HG02763 (cell line): ENCODE measurements around the gene THEMIS.
"Not testable (repeated sequence)": the region's sequence is repeated elsewhere in the genome, so short reads cannot be mapped to it uniquely, and the experiment has no call there.

Experiments used
- ATAC-seq: cut with Tn5 transposase; IDR thresholded peaks from one replicate; pipeline ENCODE4 v1.9.1; 2021; ENCODE audit warnings: mild to moderate bottlenecking, moderate library complexity; ENCODE audit not compliant: unreplicated experiment

The THEMIS gene

DNA sequence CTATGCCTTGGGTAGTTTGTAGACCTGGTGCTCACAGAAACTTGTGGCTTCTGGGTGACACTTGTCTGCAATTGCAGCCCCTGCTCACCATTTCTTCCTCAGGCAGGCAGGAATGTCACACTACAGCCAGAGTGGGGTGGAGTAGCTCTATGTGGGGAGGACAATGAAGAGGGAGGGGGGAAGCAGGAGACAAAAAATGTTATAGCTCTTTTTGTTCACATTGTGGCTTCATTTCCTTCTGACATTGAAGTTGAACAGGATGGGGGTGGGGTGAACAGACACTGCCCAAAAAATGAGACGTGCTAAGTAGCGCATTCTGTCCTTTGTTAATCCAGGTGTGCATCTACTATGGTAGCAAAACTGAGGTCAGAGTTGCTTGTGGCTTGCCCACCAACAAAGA, at the start of gene THEMIS:
TSS of gene THEMIS (minus strand) at position 124 of the 400 bp plus-strand sequence. CDS start 126 bp downstream, outside the sequence.
- ATAC-seq, result no peak

DNA sequence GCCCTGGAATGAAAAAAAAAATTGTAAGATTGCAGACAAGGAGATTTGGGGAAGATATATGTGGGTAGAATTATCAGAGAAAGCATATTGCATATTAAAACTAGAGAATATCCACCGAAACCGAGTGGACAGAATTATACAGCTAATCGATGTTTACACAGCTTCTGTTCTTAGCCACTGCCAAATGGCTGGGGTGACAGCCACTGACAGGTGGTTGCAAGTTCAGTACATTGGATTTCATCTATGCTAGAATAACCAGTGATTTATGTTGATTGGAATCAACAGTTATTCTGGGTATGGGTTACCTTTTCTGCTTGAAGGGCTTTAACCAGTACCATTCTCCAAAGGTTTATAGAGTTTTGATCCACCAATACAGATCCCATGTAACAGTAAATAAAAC, 48.4 kb upstream of the THEMIS start:
- no peak for ATAC-seq

DNA sequence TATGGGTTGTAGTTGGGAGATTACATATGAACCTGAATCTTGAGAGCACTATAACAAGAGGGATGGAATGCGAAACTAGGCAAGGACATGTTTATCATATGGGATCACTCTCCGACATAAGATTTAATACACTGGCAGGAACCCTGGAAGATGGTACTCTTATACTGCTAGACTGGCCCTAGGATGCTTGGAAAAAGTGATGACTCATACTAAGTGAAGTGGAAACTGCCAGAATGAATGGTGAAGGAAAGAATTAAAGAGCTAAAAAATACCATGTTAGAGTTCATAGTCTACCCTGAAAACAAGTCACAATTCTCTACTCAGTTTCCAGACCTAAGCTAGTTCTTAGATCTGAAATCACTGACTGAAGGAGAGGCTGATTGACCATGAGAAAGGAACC, 45.5 kb upstream of the THEMIS start:
- ATAC-seq, result no peak

DNA sequence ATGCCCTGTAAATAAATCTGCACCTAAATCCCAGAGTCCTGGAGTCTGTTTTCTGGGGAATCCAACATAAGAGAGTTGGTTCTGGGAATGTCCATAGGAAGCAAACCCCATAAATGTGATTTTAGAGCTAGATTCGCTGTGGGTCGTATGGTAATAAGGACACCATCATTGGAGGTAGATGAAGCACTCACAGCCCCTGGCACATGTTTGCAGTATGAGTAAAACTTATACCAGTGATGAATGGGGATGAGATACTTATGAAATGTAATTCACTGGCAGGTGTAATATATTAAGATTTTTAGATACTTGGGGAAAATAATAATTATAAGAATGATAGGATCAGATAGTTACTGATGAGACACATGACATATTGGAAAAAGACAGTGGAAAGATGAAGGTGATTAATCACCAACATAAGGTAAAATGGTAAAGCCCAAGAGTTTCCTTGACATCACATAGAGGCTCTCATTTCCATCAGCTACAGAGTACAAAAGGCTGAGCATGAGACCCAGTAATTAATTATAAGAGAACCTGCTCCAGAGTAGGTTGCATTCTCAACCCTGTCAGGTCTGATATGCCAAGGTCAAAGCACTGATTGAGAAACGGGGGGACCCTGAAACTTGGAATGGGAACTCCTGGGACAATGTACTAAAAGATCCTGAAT, 44.7 kb upstream of the THEMIS start:
- no peak for ATAC-seq

GRCh38 chr6:127941228-127941627, 40.4 kb upstream of the THEMIS start:
- no peak for ATAC-seq

DNA sequence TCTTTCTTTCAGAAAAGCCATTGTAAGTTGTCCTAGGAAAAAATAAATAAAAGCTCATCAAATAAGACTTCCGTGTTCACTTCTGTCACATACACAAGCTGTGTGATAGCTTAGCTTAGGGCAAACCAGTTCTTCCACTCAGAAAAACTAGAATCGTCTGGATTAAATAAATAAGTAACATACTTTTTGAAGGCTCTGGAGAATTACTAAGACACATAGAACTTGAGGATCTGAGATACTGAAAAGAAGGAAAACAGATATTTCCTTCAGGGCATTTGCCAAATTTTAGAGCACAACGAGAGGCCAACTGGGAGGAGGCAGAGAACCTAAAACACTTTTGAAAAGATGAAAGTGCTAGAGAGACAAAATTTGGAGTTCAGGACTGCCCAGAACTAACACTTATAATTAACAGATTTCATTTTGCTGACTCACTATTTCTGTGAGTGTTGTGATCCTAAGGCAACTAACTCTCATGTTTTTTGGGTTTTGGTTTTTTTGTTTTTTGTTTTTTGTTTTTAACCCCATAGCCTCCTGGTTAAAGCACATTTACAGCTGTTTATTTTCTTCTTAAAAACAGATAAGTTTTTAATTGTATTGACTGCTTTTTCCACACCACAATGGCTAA, 38.7 kb upstream of the THEMIS start:
- no peak for ATAC-seq

- no peak for ATAC-seq
Measured at GRCh38 chr6:127938701-127939100, 37.8 kb upstream of the THEMIS start.

GRCh38 chr6:127937747-127938146, 36.9 kb upstream of the THEMIS start:
- no peak for ATAC-seq

GRCh38 chr6:127937102-127937501, 36.2 kb upstream of the THEMIS start:
- no peak for ATAC-seq

- ATAC-seq, result no peak
Measured at GRCh38 chr6:127934956-127935355, 34.1 kb upstream of the THEMIS start.

GRCh38 chr6:127933852-127934840, 33.3 kb upstream of the THEMIS start:
- ATAC-seq, result no peak

- ATAC-seq, result no peak
Measured at GRCh38 chr6:127933137-127933536, 32.3 kb upstream of the THEMIS start.

DNA sequence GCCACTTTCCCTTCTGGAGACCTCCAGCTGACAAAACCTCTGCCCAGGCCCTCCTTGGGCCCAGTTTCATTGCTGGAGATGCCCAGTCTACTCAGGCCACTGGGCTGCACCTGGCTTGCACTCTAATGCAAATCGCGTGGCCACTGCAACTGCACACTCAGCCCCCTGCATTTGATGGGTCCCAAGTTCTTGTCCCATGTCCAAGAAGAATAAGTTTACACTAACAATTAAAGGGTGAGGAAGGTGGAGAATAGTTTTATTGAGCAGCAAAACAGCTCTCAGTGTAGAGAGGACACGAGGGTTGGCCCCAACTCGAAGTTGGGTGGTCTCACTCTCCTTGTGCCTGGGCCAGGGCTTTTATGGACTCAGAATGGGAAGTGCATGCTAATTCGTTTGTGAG, 31.9 kb upstream of the THEMIS start:
- no peak for ATAC-seq

GRCh38 chr6:127926441-127926840, 25.6 kb upstream of the THEMIS start:
- ATAC-seq, result not testable (repeated sequence)

GRCh38 chr6:127924440-127924839, 23.6 kb upstream of the THEMIS start:
- ATAC-seq, result no peak

DNA sequence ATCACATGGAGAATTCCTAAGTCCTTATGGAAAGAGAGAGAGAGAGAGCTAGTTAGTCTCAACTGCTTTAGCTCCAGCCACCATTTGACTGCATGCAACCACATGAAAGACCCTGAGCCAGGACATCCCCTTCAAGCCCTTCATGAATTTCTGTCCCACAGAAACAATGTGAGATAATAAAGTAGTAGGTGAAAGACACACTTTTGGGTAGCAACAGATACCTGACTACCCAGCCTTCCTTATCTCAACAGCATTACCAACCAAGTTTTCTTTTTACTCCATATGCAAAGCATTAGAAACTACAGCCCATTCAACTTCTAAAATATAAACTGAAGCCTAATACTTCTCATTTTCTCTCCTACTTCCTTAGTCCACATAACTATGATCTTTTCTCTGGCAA, 23.2 kb upstream of the THEMIS start:
- no peak for ATAC-seq

DNA sequence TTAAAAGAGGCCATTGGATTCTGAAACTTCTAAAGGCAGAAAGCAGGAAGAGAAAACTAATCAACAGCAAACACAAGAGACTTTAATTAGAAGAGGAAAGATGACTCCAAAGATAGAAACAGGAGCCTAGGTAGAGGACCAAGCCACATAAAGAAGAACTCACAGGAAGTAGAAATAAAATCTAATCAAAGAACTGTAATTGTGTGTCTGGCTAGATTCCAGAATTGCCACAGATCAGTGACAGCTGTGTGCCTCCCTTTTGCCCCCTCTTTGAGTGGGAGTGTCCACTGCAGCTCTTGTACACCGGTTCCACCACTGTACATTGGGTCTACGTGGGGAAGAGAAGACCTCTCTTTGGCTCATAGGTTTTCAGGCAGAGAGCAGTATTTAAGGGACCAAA, 22.3 kb upstream of the THEMIS start:
- no peak for ATAC-seq

DNA sequence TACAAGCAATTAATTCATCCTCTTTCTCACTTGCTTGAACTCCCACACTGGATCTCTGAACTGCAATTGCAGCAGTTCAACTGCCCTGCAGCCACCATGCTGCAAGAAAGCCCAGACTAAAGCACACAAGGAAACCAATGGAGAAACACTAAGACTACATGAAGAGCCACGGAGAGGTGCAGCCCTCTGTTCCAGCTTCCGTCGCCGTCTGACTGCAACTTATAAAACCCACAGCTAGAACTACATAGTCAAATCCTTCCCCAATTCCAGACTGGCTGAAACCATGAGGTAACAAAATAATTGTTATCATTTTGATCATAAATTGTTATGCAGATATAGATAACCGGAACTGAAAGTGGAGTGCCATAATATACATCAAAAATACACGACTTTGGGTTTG, 21.1 kb upstream of the THEMIS start:
- ATAC-seq, result no peak

DNA sequence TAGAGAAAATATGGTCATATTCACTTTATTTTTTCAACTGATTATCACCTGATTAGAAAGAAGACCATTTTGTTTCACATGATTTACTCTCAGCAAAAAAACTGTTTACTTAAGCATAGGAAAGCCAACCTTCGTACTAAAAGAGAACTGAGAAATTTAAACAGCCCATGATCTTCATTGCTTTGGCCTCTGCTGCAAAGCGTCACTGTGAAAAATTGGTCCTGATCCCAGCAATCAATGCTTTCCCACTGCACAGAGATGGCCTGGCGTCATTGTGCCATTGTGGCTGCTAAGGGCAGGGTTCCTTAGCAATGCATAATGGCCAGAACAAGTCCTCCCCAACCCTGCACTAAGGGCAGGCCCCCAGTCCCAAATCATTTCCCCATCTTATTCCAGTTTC, 19.9 kb upstream of the THEMIS start:
- no peak for ATAC-seq

DNA sequence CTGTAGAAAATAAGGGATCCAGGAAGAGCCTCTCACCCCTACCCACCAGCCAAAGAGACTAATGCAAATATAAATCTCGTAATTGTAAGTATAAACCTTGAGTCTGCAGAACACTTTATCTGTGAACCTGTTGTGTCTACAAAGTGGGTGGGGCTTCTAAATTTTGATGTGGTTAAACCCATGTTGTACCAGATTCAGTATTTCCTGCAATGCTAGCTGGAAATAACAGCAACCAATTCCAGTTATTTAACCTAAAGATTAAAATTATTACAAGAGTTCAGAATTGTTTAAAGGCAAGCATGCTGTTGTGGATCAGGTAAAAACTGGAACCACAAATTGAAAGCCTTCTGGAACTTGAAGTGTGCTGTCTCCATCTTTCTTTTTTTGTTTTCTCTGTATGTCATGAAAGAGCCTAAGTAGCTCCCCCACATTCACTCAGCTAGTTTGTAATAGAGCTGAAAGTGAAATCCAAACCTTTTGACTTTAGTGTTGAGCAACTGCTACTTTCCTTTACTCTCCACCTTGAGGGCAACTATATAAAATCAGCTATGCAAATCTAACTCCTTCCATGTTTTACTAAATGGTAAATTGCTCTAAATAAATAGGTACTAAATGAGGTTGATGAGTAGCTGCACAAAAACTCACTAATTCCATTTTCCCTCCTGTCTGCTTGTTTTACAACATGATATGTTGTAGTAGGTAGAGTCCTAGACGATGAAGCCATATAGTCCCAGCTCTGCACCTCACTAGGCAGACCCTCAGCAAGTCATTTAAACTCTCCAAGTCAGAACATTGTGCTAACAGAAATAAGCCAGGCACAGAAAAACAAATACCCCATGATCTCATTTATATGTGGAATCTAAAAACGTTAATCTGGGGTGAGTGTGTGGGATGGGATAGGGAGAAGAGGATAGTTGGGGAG, 17.9 kb upstream of the THEMIS start:
- no peak for ATAC-seq

- no peak for ATAC-seq
Measured at GRCh38 chr6:127917766-127918165, 16.9 kb upstream of the THEMIS start.
